ENCODE results near the gene KHDRBS2. TPM values are rescaled to one million over a fixed set of nuclear protein-coding genes. Genes with fewer than 3 reads are reported as not detected.

Gene KHDRBS2
- total RNA-seq, 1 donor from 2014 or later = 14.0 TPM

- no peak overlapping the region for H3K9ac ChIP-seq
- DNase-seq (ENCODE audit: low spot score) = no peak
- no peaks in the 10 kb centered on the region for H3K27me3 ChIP-seq
- no peak overlapping the region for H3K4me3 ChIP-seq
- H3K36me3 Mint-ChIP-seq = no peaks in the 10 kb centered on the region
- H3K79me2 ChIP-seq (ENCODE audit: low read depth) = no peaks in the 10 kb centered on the region
- no peaks in the 10 kb centered on the region for H4K20me1 ChIP-seq (ENCODE audit: low read depth)
- H3F3A ChIP-seq (ENCODE audit: low read depth) = no peaks in the 10 kb centered on the region
- no peaks in the 10 kb centered on the region for H3K4me1 ChIP-seq
- H3K9me3 Mint-ChIP-seq = no peaks in the 10 kb centered on the region
- TF ChIP-seq, protein P1, sequence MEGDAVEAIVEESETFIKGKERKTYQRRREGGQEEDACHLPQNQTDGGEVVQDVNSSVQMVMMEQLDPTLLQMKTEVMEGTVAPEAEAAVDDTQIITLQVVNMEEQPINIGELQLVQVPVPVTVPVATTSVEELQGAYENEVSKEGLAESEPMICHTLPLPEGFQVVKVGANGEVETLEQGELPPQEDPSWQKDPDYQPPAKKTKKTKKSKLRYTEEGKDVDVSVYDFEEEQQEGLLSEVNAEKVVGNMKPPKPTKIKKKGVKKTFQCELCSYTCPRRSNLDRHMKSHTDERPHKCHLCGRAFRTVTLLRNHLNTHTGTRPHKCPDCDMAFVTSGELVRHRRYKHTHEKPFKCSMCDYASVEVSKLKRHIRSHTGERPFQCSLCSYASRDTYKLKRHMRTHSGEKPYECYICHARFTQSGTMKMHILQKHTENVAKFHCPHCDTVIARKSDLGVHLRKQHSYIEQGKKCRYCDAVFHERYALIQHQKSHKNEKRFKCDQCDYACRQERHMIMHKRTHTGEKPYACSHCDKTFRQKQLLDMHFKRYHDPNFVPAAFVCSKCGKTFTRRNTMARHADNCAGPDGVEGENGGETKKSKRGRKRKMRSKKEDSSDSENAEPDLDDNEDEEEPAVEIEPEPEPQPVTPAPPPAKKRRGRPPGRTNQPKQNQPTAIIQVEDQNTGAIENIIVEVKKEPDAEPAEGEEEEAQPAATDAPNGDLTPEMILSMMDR (IDR thresholded peaks at IDR 0.05) = no peak
- TF ChIP-seq EZH2 (IDR thresholded peaks at IDR 0.05) = no peak
- no peak for TF ChIP-seq EZH2phosphoT487 (IDR thresholded peaks at IDR 0.05)
- H2AFZ ChIP-seq (replicated peaks) = no peak overlapping the region
- H3K36me3 ChIP-seq = no peaks in the 10 kb centered on the region
- no peak overlapping the region for H3K4me3 Mint-ChIP-seq
- no peak overlapping the region for H3K27ac ChIP-seq
- H3K9me3 ChIP-seq (ENCODE audit: low read depth) = no peaks in the 10 kb centered on the region
- no peak overlapping the region for H3K4me2 ChIP-seq
- no peaks in the 10 kb centered on the region for H3K27me3 Mint-ChIP-seq (ENCODE audit: insufficient read depth, low read depth)
- H3K27ac Mint-ChIP-seq = no peak overlapping the region
- no peaks in the 10 kb centered on the region for H3K4me1 Mint-ChIP-seq
Measured at GRCh38 chr6:61835237-61835636, 450.8 kb downstream of the KHDRBS2 start.

DNA sequence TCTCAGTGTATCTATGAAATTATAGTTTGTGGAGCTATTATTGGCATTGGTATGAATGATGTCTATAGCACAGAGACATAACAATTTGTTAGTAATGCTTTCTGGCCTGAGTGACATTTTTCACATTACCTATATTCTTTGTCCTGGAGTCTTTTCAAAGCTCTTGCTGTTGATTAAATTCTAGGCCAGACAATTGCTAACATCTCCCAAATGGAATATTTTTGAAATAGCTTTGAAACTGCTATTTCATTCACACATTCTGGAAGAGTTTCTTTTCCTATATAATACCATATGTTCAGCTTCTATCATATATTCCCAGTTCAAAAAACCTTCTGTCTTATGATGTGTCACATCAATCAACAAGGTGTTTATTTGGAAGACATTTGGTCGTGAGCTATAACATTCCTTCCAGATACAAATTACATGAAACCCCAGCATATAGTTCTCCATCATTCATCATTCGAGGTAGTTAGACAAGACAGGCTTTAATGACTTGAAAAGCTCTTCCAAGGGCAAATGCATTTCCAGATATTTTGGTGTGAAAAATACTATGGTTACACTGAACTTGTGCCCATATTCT lies 452.8 kb downstream of the KHDRBS2 start:
- Mint-ChIP-seq H3K27ac (no peak overlapping the region), H3K9me3 (no peaks in the 10 kb centered on the region), H3K27me3 (ENCODE audit: insufficient read depth, low read depth) (no peaks in the 10 kb centered on the region), H3K36me3 (no peaks in the 10 kb centered on the region), H3K4me3 (no peak overlapping the region), H3K4me1 (no peaks in the 10 kb centered on the region)
- Histone ChIP-seq H3K4me3 (no peak overlapping the region), H3K9ac (no peak overlapping the region), H4K20me1 (ENCODE audit: low read depth) (no peaks in the 10 kb centered on the region), H2AFZ (replicated peaks) (no peak overlapping the region), H3K79me2 (ENCODE audit: low read depth) (no peaks in the 10 kb centered on the region), H3K4me2 (no peak overlapping the region), H3K9me3 (ENCODE audit: low read depth) (no peaks in the 10 kb centered on the region), H3K4me1 (no peaks in the 10 kb centered on the region), H3K36me3 (no peaks in the 10 kb centered on the region), H3K27ac (no peak overlapping the region), H3F3A (ENCODE audit: low read depth) (no peaks in the 10 kb centered on the region), H3K27me3 (no peaks in the 10 kb centered on the region)
- TF ChIP-seq EZH2phosphoT487 (IDR thresholded peaks at IDR 0.05) (no peak), EZH2 (IDR thresholded peaks at IDR 0.05) (no peak)
- TF ChIP-seq, protein P1 (IDR thresholded peaks at IDR 0.05) = no peak
- DNase-seq (ENCODE audit: low spot score) = no peak

GRCh38 chr6:61817716-61818115 lies 468.3 kb downstream of the KHDRBS2 start:
- TF ChIP-seq EZH2 (IDR thresholded peaks at IDR 0.05) (no peak), EZH2phosphoT487 (IDR thresholded peaks at IDR 0.05) (no peak)
- TF ChIP-seq, protein P1 (IDR thresholded peaks at IDR 0.05) = no peak
- Histone ChIP-seq H3K4me1 (no peaks in the 10 kb centered on the region), H3K4me2 (no peak overlapping the region), H3K9ac (no peak overlapping the region), H3K27ac (no peak overlapping the region), H3K27me3 (no peaks in the 10 kb centered on the region), H3K79me2 (ENCODE audit: low read depth) (no peaks in the 10 kb centered on the region), H3K4me3 (no peak overlapping the region), H3F3A (ENCODE audit: low read depth) (no peaks in the 10 kb centered on the region), H3K9me3 (ENCODE audit: low read depth) (no peaks in the 10 kb centered on the region), H4K20me1 (ENCODE audit: low read depth) (no peaks in the 10 kb centered on the region), H2AFZ (replicated peaks) (no peak overlapping the region), H3K36me3 (no peaks in the 10 kb centered on the region)
- H3K27ac Mint-ChIP-seq = no peak overlapping the region
- no peaks in the 10 kb centered on the region for H3K36me3 Mint-ChIP-seq
- peaks cover 2% of the 10 kb centered on the region for H3K4me1 Mint-ChIP-seq
- DNase-seq (ENCODE audit: low spot score) = no peak
- no peaks in the 10 kb centered on the region for H3K9me3 Mint-ChIP-seq
- no peaks in the 10 kb centered on the region for H3K27me3 Mint-ChIP-seq (ENCODE audit: insufficient read depth, low read depth)
- H3K4me3 Mint-ChIP-seq = no peak overlapping the region

Data from neural progenitor cell (in vitro differentiated cells).